WTC11 (cell line): Measurements from ENCODE around the gene CRYGS. TPM values are rescaled to one million over a fixed set of nuclear protein-coding genes. Genes with fewer than 3 reads are reported as not detected.

Experiments used
- ATAC-seq: fragments of 200-7000 bp; cut with Tn5 transposase; 2 replicates; pipeline ENCODE4 v1.10.0; 2021; ENCODE audit warnings: mild to moderate bottlenecking, moderate library complexity
- CTCF ChIA-PET: fragments of 300-600 bp; sonication (Branson Sonifier 250); formaldehyde crosslinking; loops from one replicate; lab custom pipeline; 2021; ENCODE audit warnings: antibody characterized with exemption; lab: Charles Lee
- POLR2A ChIA-PET: fragments of 350-600 bp; sonication (Branson Sonifier 250); formaldehyde crosslinking; loops from one replicate; lab custom pipeline; 2021; ENCODE audit warnings: antibody characterized with exemption; lab: Charles Lee
- DNase-seq: peaks from one replicate; pipeline ENCODE4 v3.0.0; 2021; ENCODE audit warnings: low spot score
- H3K27ac Mint-ChIP-seq: 2 replicates; pipeline ENCODE4 v1.8.0; 2021; ENCODE audit warnings: mixed read lengths
- H3K27me3 Mint-ChIP-seq: 2 replicates; pipeline ENCODE4 v1.8.0; 2021; ENCODE audit warnings: low read depth, mild to moderate bottlenecking, moderate library complexity, mixed read lengths
- H3K36me3 Mint-ChIP-seq: 2 replicates; pipeline ENCODE4 v1.8.0; 2021; ENCODE audit warnings: mixed read lengths
- H3K4me1 Mint-ChIP-seq: 2 replicates; pipeline ENCODE4 v1.8.0; 2022; ENCODE audit warnings: mixed read lengths
- H3K4me3 Mint-ChIP-seq: 2 replicates; pipeline ENCODE4 v1.8.0; 2021; ENCODE audit warnings: mild to moderate bottlenecking, moderate library complexity, mixed read lengths
- H3K9me3 Mint-ChIP-seq: 2 replicates; pipeline ENCODE4 v1.8.0; 2021; ENCODE audit warnings: mixed read lengths
- AR ChIP-seq: fragments of 250-450 bp; sonication (Bioruptor Pico); IDR thresholded peaks from 2 replicates; pipeline ENCODE4 v1.9.0; 2021; ENCODE audit warnings: mild to moderate bottlenecking
- CTCF ChIP-seq: fragments of 200-600 bp; IDR thresholded peaks from 2 replicates; pipeline ENCODE4 v1.8.0; 2022; ENCODE audit warnings: antibody characterized with exemption
- ERG ChIP-seq: fragments of 250-450 bp; sonication (Bioruptor Pico); IDR thresholded peaks from 2 replicates; pipeline ENCODE4 v1.8.0; 2021; ENCODE audit warnings: mild to moderate bottlenecking
- ESRRA ChIP-seq: sonication (generic); formaldehyde crosslinking; IDR thresholded peaks from 2 replicates; pipeline ENCODE4 v1.8.1; 2022; ENCODE audit warnings: mild to moderate bottlenecking, missing genetic modification reagents, borderline replicate concordance
- FOXP1 ChIP-seq: sonication (generic); formaldehyde crosslinking; IDR thresholded peaks from 2 replicates; pipeline ENCODE4 v1.8.0; 2022; ENCODE audit warnings: missing genetic modification reagents, mild to moderate bottlenecking, moderate library complexity, borderline replicate concordance
- GABPB1 ChIP-seq: sonication (generic); formaldehyde crosslinking; IDR thresholded peaks from 2 replicates; pipeline ENCODE4 v1.8.1; 2023; ENCODE audit warnings: mild to moderate bottlenecking, missing genetic modification reagents
- GRHL2 ChIP-seq: fragments of 250-450 bp; sonication (Bioruptor Pico); IDR thresholded peaks from 2 replicates; pipeline ENCODE4 v1.8.0; 2022; ENCODE audit warnings: mild to moderate bottlenecking, moderate library complexity; ENCODE audit not compliant: insufficient replicate concordance, severe bottlenecking
- IRF2 ChIP-seq: sonication (generic); formaldehyde crosslinking; IDR thresholded peaks from 2 replicates; pipeline ENCODE4 v1.8.0; 2022; ENCODE audit warnings: low read depth, missing genetic modification reagents, borderline replicate concordance
- KAT7 ChIP-seq: sonication (generic); formaldehyde crosslinking; IDR thresholded peaks from 2 replicates; pipeline ENCODE4 v1.8.1; 2023; ENCODE audit warnings: missing genetic modification reagents, mild to moderate bottlenecking, borderline replicate concordance
- NR1H2 ChIP-seq: sonication (generic); formaldehyde crosslinking; IDR thresholded peaks from 2 replicates; pipeline ENCODE4 v1.9.0; 2021; ENCODE audit warnings: mild to moderate bottlenecking, moderate library complexity, missing genetic modification reagents
- SMAD4 ChIP-seq: sonication (generic); formaldehyde crosslinking; IDR thresholded peaks from 2 replicates; pipeline ENCODE4 v1.8.0; 2022; ENCODE audit warnings: mild to moderate bottlenecking, missing genetic modification reagents
- SOX15 ChIP-seq: fragments of 250-450 bp; sonication (Bioruptor Pico); IDR thresholded peaks from 2 replicates; pipeline ENCODE4 v1.9.0; 2021; ENCODE audit warnings: mild to moderate bottlenecking
- total RNA-seq: library from RNA; stranded (reverse); gene quantifications from 3 replicates; pipeline ENCODE4 v1.2.3, GENCODE V29; 2021
- TF ChIP-seq, protein P1 (sequence below): sonication (generic); formaldehyde crosslinking; IDR thresholded peaks from 2 replicates; pipeline ENCODE4 v1.8.1; 2022; ENCODE audit warnings: mild to moderate bottlenecking, missing genetic modification reagents, moderate library complexity, borderline replicate concordance
- TF ChIP-seq, protein P2 (sequence below): sonication (generic); formaldehyde crosslinking; IDR thresholded peaks from 2 replicates; pipeline ENCODE4 v1.8.0; 2022; ENCODE audit warnings: missing genetic modification reagents

The CRYGS gene
- total RNA-seq, 1 experiment from 2014 or later: 1.7 TPM

DNA sequence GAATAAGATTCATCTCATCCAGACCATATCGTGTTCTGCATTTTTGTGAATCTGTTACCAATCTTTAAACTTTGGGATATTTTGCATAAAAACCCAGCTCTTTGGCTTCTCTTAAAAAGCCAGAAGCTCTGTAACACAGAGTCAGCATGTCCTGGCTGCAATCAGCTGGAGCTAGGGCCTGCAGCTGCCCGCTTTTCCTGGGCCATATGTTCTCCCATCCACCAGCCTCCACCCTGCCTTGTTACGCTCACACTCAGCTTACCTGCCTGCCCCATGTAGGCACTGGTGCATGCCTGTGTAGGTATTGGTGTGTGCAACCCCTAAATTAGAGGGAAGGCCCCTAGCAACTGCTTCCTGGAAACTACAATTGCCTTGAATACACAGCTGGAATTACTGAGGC is 48.2 kb downstream of the CRYGS start:
- Mint-ChIP-seq H3K4me3 (no peak overlapping the region), H3K27ac (no peak overlapping the region), H3K36me3 (no peaks in the 10 kb centered on the region), H3K4me1 (no peaks in the 10 kb centered on the region), H3K27me3 (no peaks in the 10 kb centered on the region), H3K9me3 (peaks cover 15% of the 10 kb centered on the region)
- ChIA-PET POLR2A (no interaction called here), CTCF (interaction anchor here (1.0 to 1.6 kb wide), 3 partner anchors 45 to 237 kb away, joined by 3 to 5 read pairs (median 3); no protein-coding TSS in a partner anchor)
- ATAC-seq (no peak), DNase-seq (no peak)
- no peak for TF ChIP-seq KAT7
- TF ChIP-seq, protein P1, sequence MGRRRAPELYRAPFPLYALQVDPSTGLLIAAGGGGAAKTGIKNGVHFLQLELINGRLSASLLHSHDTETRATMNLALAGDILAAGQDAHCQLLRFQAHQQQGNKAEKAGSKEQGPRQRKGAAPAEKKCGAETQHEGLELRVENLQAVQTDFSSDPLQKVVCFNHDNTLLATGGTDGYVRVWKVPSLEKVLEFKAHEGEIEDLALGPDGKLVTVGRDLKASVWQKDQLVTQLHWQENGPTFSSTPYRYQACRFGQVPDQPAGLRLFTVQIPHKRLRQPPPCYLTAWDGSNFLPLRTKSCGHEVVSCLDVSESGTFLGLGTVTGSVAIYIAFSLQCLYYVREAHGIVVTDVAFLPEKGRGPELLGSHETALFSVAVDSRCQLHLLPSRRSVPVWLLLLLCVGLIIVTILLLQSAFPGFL: no peak

GRCh38 chr3:186493525-186494255 is 50.5 kb downstream of the CRYGS start:
- CTCF ChIA-PET: no interaction called here
- TF ChIP-seq, protein P1: no peak
- TF ChIP-seq GABPB1 (no peak), ERG (CRISPR knock-in tag) (no peak), FOXP1 (no peak), SMAD4 (no peak), AR (CRISPR knock-in tag) (no peak), IRF2 (CRISPR knock-in tag) (no peak), SOX15 (CRISPR knock-in tag) (no peak), ESRRA (CRISPR knock-in tag) (no peak), GRHL2 (CRISPR knock-in tag) (no peak), NR1H2 (no peak), CTCF (no peak)
- TF ChIP-seq, protein P2, sequence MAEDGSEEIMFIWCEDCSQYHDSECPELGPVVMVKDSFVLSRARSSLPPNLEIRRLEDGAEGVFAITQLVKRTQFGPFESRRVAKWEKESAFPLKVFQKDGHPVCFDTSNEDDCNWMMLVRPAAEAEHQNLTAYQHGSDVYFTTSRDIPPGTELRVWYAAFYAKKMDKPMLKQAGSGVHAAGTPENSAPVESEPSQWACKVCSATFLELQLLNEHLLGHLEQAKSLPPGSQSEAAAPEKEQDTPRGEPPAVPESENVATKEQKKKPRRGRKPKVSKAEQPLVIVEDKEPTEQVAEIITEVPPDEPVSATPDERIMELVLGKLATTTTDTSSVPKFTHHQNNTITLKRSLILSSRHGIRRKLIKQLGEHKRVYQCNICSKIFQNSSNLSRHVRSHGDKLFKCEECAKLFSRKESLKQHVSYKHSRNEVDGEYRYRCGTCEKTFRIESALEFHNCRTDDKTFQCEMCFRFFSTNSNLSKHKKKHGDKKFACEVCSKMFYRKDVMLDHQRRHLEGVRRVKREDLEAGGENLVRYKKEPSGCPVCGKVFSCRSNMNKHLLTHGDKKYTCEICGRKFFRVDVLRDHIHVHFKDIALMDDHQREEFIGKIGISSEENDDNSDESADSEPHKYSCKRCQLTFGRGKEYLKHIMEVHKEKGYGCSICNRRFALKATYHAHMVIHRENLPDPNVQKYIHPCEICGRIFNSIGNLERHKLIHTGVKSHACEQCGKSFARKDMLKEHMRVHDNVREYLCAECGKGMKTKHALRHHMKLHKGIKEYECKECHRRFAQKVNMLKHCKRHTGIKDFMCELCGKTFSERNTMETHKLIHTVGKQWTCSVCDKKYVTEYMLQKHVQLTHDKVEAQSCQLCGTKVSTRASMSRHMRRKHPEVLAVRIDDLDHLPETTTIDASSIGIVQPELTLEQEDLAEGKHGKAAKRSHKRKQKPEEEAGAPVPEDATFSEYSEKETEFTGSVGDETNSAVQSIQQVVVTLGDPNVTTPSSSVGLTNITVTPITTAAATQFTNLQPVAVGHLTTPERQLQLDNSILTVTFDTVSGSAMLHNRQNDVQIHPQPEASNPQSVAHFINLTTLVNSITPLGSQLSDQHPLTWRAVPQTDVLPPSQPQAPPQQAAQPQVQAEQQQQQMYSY: no peak
- POLR2A ChIA-PET: no interaction called here
- DNase-seq: no peak
- no peaks in the 10 kb centered on the region for H3K27me3 Mint-ChIP-seq
- no peak overlapping the region for H3K4me3 Mint-ChIP-seq
- no peak overlapping the region for H3K27ac Mint-ChIP-seq
- ATAC-seq: no peak
- H3K36me3 Mint-ChIP-seq: no peaks in the 10 kb centered on the region
- H3K9me3 Mint-ChIP-seq: peaks cover 8% of the 10 kb centered on the region
- H3K4me1 Mint-ChIP-seq: no peaks in the 10 kb centered on the region
